GM12878 (cell line): ENCODE measurements around the gene SUCO. TPM values are rescaled to one million over a fixed set of nuclear protein-coding genes. Genes with fewer than 3 reads are reported as not detected.

Source experiments
- ATAC-seq: fragments of 200-7000 bp; cut with Tn5 transposase; 3 replicates; pipeline ENCODE4 v1.9.1; 2020; ENCODE audit warnings: mild to moderate bottlenecking, moderate library complexity
- BruUV-seq: library from RNA; stranded (reverse); fragments of 400-500 nt; replicated peaks from 2 replicates; lab custom pipeline; 2021; lab: Mats Ljungman, UMichigan
- CTCF ChIA-PET: fragments of 300-600 bp; sonication (Branson Sonifier 250); formaldehyde crosslinking; extraction: SDS; loops from one replicate; lab custom pipeline; 2021; ENCODE audit warnings: inconsistent platforms; lab: Yijun Ruan, JAX
- POLR2A ChIA-PET: fragments of 350-600 bp; formaldehyde crosslinking; extraction: SDS; loops from one replicate; lab custom pipeline; 2021; ENCODE audit warnings: inconsistent platforms; lab: Charles Lee
- RAD21 ChIA-PET: fragments of 300-600 bp; sonication (Branson Sonifier 250); formaldehyde crosslinking; loops from one replicate; lab custom pipeline; 2023; ENCODE audit warnings: antibody characterized with exemption; ENCODE audit not compliant: unreplicated experiment; lab: Charles Lee
- SMC1A ChIA-PET: fragments of 300-600 bp; sonication (Branson Sonifier 250); formaldehyde crosslinking; loops from one replicate; lab custom pipeline; 2023; ENCODE audit not compliant: unreplicated experiment, uncharacterized antibody; lab: Charles Lee
- DNase-seq: peaks from one replicate; pipeline ENCODE4 v3.0.0-alpha.2; 2011; ENCODE audit warnings: low read depth, low spot score
- FAIRE-seq: peaks from 3 replicates; lab custom pipeline; 2011; peaks lifted over from hg19 to GRCh38; lab: Jason Lieb, UNC
- H2AFZ ChIP-seq: 2 replicates; pipeline ENCODE4 v1.6.0; 2011; ENCODE audit warnings: low read depth, low read length, control low read depth; ENCODE audit not compliant: control insufficient read depth
- H3K27ac ChIP-seq: 2 replicates; pipeline ENCODE4 v1.5.1; 2011; ENCODE audit warnings: control low read depth; ENCODE audit not compliant: control insufficient read depth, insufficient read depth
- H3K27me3 ChIP-seq, 2 experiments: replicated peaks in 1 of 2; 2 replicates each; pipeline versions ENCODE4 v1.6.0 to v1.6.1; 2011; ENCODE audit warnings: low read length in 1 of 2; ENCODE audit not compliant: control insufficient read depth in 2 of 2, insufficient read depth in 2 of 2
- H3K36me3 ChIP-seq, 2 experiments: 2 replicates each; pipeline ENCODE4 v1.5.1; 2011; ENCODE audit warnings: low read length in 1 of 2; ENCODE audit not compliant: control insufficient read depth in 2 of 2, insufficient read depth in 2 of 2
- H3K4me1 ChIP-seq: 2 replicates; pipeline ENCODE4 v1.6.1; 2011; ENCODE audit warnings: mild to moderate bottlenecking, low read length, moderate library complexity, mixed read lengths; ENCODE audit not compliant: control insufficient read depth, insufficient read depth
- H3K4me2 ChIP-seq: 2 replicates; pipeline ENCODE4 v1.6.0; 2011; ENCODE audit warnings: control low read depth; ENCODE audit not compliant: control insufficient read depth, insufficient read depth
- H3K4me3 ChIP-seq: fragments of 200-600 bp; sonication (generic); 2 replicates; pipeline ENCODE4 v1.5.1; 2016
- H3K79me2 ChIP-seq: 2 replicates; pipeline ENCODE4 v1.6.0; 2011; ENCODE audit warnings: low read length; ENCODE audit not compliant: control insufficient read depth, insufficient read depth
- H3K9ac ChIP-seq: 2 replicates; pipeline ENCODE4 v1.8.0; 2011; ENCODE audit warnings: low read length, control low read depth, mixed read lengths; ENCODE audit not compliant: control insufficient read depth, insufficient read depth
- H3K9me3 ChIP-seq: replicated peaks from 3 replicates; pipeline ENCODE4 v1.5.1; 2011; ENCODE audit warnings: mild to moderate bottlenecking, low read length; ENCODE audit not compliant: control insufficient read depth, insufficient read depth
- H4K20me1 ChIP-seq: 2 replicates; pipeline ENCODE4 v1.6.0; 2011; ENCODE audit not compliant: control insufficient read depth, insufficient read depth
- ATF7 ChIP-seq: fragments of 450-650 bp; IDR thresholded peaks from 2 replicates; pipeline ENCODE4 v1.6.1; 2016; ENCODE audit warnings: low read depth, mild to moderate bottlenecking
- CBX5 ChIP-seq: sonication (generic); IDR thresholded peaks from 2 replicates; pipeline ENCODE4 v1.6.1; 2016; ENCODE audit warnings: low read depth, moderate library complexity, mild to moderate bottlenecking, inconsistent platforms
- E4F1 ChIP-seq: fragments of 450-650 bp; IDR thresholded peaks from 2 replicates; pipeline ENCODE4 v1.6.1; 2018; ENCODE audit warnings: borderline replicate concordance, mild to moderate bottlenecking; ENCODE audit not compliant: partially characterized antibody
- EED ChIP-seq: sonication (generic); IDR thresholded peaks from 2 replicates; pipeline ENCODE4 v1.6.1; 2016; ENCODE audit warnings: antibody characterized with exemption, low read depth
- EGR1 ChIP-seq, 2 experiments: IDR thresholded peaks; 1 replicate in 1 of 2; 2 replicates in 1 of 2; pipeline ENCODE4 v1.6.1; 2011 to 2012; ENCODE audit warnings: low read depth in 2 of 2, low read length in 2 of 2, borderline replicate concordance in 1 of 2, mild to moderate bottlenecking in 1 of 2, moderate library complexity in 1 of 2
- GABPA ChIP-seq: IDR thresholded peaks from 2 replicates; pipeline ENCODE4 v1.6.1; 2014; ENCODE audit warnings: antibody characterized with exemption, low read depth, mild to moderate bottlenecking, inconsistent platforms
- JUNB ChIP-seq: IDR thresholded peaks from 2 replicates; pipeline ENCODE4 v1.6.1; 2016; ENCODE audit warnings: antibody characterized with exemption, mild to moderate bottlenecking
- MEF2B ChIP-seq: fragments of 450-650 bp; IDR thresholded peaks from 2 replicates; pipeline ENCODE4 v1.6.1; 2018; ENCODE audit warnings: mild to moderate bottlenecking, moderate library complexity; ENCODE audit not compliant: partially characterized antibody, poor library complexity, severe bottlenecking
- MTA2 ChIP-seq: fragments of 450-650 bp; IDR thresholded peaks from 2 replicates; pipeline ENCODE4 v1.6.1; 2016; ENCODE audit warnings: low read depth, mild to moderate bottlenecking, moderate library complexity
- NFIC ChIP-seq: IDR thresholded peaks from 2 replicates; pipeline ENCODE4 v1.6.1; 2012; ENCODE audit warnings: low read depth, mild to moderate bottlenecking, inconsistent platforms, low read length, moderate library complexity
- POU2F2 ChIP-seq: IDR thresholded peaks from 3 replicates; pipeline ENCODE4 v1.6.1; 2011; ENCODE audit warnings: low read depth, mild to moderate bottlenecking, low read length, borderline replicate concordance
- RBBP5 ChIP-seq: fragments of 200-600 bp; sonication (generic); conservative IDR thresholded peaks from 2 replicates; pipeline ENCODE4 v1.6.1; 2016
- RCOR1 ChIP-seq: conservative IDR thresholded peaks from 2 replicates; pipeline ENCODE4 v1.6.1; 2012; ENCODE audit warnings: low read depth, low read length, improper control_type of control experiment
- SMC3 ChIP-seq: IDR thresholded peaks from 2 replicates; pipeline ENCODE4 v1.6.1; 2011; ENCODE audit warnings: low read length, improper control_type of control experiment, borderline replicate concordance
- SPI1 ChIP-seq: IDR thresholded peaks from 2 replicates; pipeline ENCODE4 v1.6.1; 2011; ENCODE audit warnings: low read depth, mild to moderate bottlenecking, low read length, moderate library complexity, borderline replicate concordance; ENCODE audit not compliant: insufficient read depth
- TCF3 ChIP-seq: IDR thresholded peaks from 2 replicates; pipeline ENCODE4 v1.6.1; 2012; ENCODE audit warnings: low read depth, mild to moderate bottlenecking, low read length, borderline replicate concordance; ENCODE audit not compliant: insufficient read depth
- ZNF24 ChIP-seq: fragments of 450-650 bp; IDR thresholded peaks from 2 replicates; pipeline ENCODE4 v1.6.1; 2017; ENCODE audit warnings: antibody characterized with exemption, mild to moderate bottlenecking
- ZNF622 ChIP-seq: fragments of 450-650 bp; IDR thresholded peaks from 2 replicates; pipeline ENCODE4 v1.6.1; 2017; ENCODE audit warnings: mild to moderate bottlenecking, inconsistent platforms
- WGBS: methylation state at CpG from one replicate; pipeline ENCODE4 v1.1.6; 2016; ENCODE audit warnings: low lambda C conversion rate; ENCODE audit not compliant: insufficient replicate concordance, insufficient coverage; ENCODE audit errors: missing lambda C conversion rate; 5-methylcytosine and 5-hydroxymethylcytosine counted together
- in situ Hi-C: fragments of 300-500 bp; cut with MboI; formaldehyde crosslinking; loops from 9 replicates; pipeline ENCODE4 v1.14.3; 2018; ENCODE audit warnings: mixed read lengths
- intact Hi-C: fragments of 100-400 bp; cut with micrococcal nuclease; formaldehyde crosslinking; loops from one replicate; pipeline ENCODE4 v1.14.2; 2022; ENCODE audit not compliant: unreplicated experiment
- polyA plus RNA-seq, 11 experiments: library from polyadenylated mRNA; depleted of rRNA in 4 of 11; unstranded in 6 of 11; stranded (reverse) in 5 of 11; fragments of >200 nt; fragmentation: Nextera tagmentation in 4 of 11; fragmentation: Illumina TruSeq in 1 of 11; extraction: Ambion mirVana in 4 of 11; extraction: Trizol in 1 of 11; gene quantifications; 1 replicate in 1 of 11; 2 replicates in 10 of 11; pipeline versions ENCODE4 v1.2.1 to v1.2.3, GENCODE V29; 2011 to 2016; ENCODE audit warnings: inconsistent platforms in 2 of 11, missing spikeins in 2 of 11, low read depth in 1 of 11
- total RNA-seq, 4 experiments: library from RNA; depleted of rRNA in 3 of 4; stranded (reverse); fragments of >200 nt in 3 of 4; fragmentation: Illumina TruSeq in 1 of 4; extraction: Trizol in 1 of 4; gene quantifications; 2 replicates each; pipeline versions ENCODE4 v1.2.1 to v1.2.3, GENCODE V29; 2013 to 2021

Gene SUCO
- total and polyA plus RNA-seq, 10 of the 15 experiments (the other 5 are each of a cell fraction or from before 2014, with no cell fraction given), result 1.7 to 15.3 (median 8.4) TPM

GRCh38 chr1:172497230-172497629 is 35.7 kb upstream of the SUCO start:
- peaks cover 0 to under 1% of the 10 kb centered on the region in 2 experiments; a peak in 2 of 4 replicates for H3K27me3 ChIP-seq
- BruUV-seq, result no TSS peak
- H3K9me3 ChIP-seq, result no peaks in the 10 kb centered on the region
- POLR2A ChIA-PET, result no interaction called here
- no peak for TF ChIP-seq EGR1 (IDR thresholded peaks at IDR 0.05; ENCODE audit: borderline replicate concordance in 1 of 2, low read depth in 2 of 2, low read length in 2 of 2)
- no peak for TF ChIP-seq JUNB
- TF ChIP-seq POU2F2, result no peak
- no peak for TF ChIP-seq CBX5
- no peak for TF ChIP-seq RCOR1
- TF ChIP-seq TCF3, result no peak
- TF ChIP-seq GABPA, result no peak
- no peak for TF ChIP-seq MTA2
- TF ChIP-seq ATF7, result no peak
- H2AFZ ChIP-seq, result no peak overlapping the region
- H3K79me2 ChIP-seq, result no peaks in the 10 kb centered on the region
- no peak overlapping the region for H3K9ac ChIP-seq
- SMC1A ChIA-PET, result no interaction called here
- FAIRE-seq (no peak), ATAC-seq (no peak), DNase-seq (no peak)
- H4K20me1 ChIP-seq, result no peaks in the 10 kb centered on the region
- in situ Hi-C loops, result no loop called here
- RAD21 ChIA-PET, result no interaction called here
- intact Hi-C loops, result no loop called here
- H3K4me2 ChIP-seq, result no peak overlapping the region
- no peak overlapping the region for H3K27ac ChIP-seq
- no peaks in the 10 kb centered on the region for H3K4me1 ChIP-seq
- CTCF ChIA-PET, result interaction anchor here (1.0 kb wide), 1 partner anchor 25 kb away, joined by 3 read pairs; no protein-coding TSS in a partner anchor
- WGBS, result 45% methylated on average over 5 of the region's 5 CpGs
- no peaks in the 10 kb centered on the region for H3K36me3 ChIP-seq
- H3K4me3 ChIP-seq, result no peak overlapping the region

- Histone ChIP-seq H3K27me3 (no peaks in the 10 kb centered on the region; a peak in 1 of 4 replicates), H3K4me3 (no peak overlapping the region), H3K79me2 (no peaks in the 10 kb centered on the region), H3K9ac (no peak overlapping the region), H3K9me3 (no peaks in the 10 kb centered on the region), H3K27ac (no peak overlapping the region), H3K36me3 (no peaks in the 10 kb centered on the region), H4K20me1 (no peaks in the 10 kb centered on the region), H2AFZ (no peak overlapping the region), H3K4me1 (no peaks in the 10 kb centered on the region), H3K4me2 (no peak overlapping the region)
- ChIA-PET CTCF (interaction anchor here (0.8 to 1.3 kb wide), 2 partner anchors 10 to 47 kb away, joined by 3 read pairs; no protein-coding TSS in a partner anchor), RAD21 (no interaction called here), SMC1A (no interaction called here), POLR2A (no interaction called here)
- in situ Hi-C loops (no loop called here), intact Hi-C loops (no loop called here)
- no peak for DNase-seq
- TF ChIP-seq ZNF622 (no peak), MEF2B (no peak), ZNF24 (no peak), NFIC (no peak), SMC3 (no peak), RBBP5 (no peak), EED (no peak), E4F1 (no peak), SPI1 (no peak)
- no TSS peak for BruUV-seq
- no peak for FAIRE-seq
- ATAC-seq, result no peak
- WGBS, result 93% methylated on average over 2 of the region's 2 CpGs
These were observed 34.1 kb upstream of the SUCO start for GRCh38 chr1:172498857-172499256.
